NCI-H2107 (cell line): ENCODE results near the gene SNN.
A peak's percentile ranks its signal among the peaks of the same experiment; 100 is the strongest.

Experiments
- DNase-seq: peaks from one replicate; lab custom pipeline; 2025; lab: John Stamatoyannopoulos, UW

SNN gene

GRCh38 chr16:11667221-11667823 lies 933 bp upstream of the SNN start:
- DNase-seq = no peak

- DNase-seq = no peak
Observed at GRCh38 chr16:11668623-11669379, 546 bp downstream of the SNN start.

DNA sequence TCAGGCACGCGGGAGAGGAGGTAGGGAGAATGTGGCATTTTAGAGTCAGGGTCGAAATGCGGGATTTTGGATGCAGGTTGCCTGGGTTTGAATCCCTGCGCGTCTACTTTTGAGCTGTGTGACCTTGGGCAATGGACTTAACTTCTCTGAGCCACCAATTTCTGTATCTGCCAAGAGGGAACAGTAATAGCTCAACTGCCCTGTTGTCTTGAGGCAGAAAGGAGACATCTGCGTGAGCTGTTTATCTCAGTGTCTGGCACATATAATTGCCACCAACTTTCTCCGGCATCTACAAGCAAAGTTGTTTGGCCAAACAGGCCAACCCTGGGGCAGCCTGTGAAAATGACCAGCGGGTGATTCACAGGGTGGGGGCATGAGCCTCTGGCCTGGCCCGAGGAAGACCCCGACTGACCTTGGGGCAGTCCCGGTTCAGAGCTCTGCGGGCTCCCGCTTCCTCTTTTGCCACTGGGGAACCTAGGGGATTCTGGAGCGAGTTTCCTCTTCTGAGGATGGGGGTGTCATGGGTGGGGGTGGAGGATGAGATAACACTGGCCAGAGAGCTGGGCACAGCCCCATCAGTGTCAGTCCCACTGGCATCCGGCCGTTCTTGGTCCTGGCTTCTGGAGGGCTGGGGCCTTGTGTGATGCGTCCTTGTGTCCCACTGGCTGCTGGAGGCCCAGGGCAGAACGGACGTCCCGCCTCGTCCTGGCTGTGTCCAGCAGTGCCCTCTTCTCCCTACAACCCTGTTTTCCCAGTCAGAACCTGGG lies 1.3 kb downstream of the SNN start:
- no peak for DNase-seq

DNA sequence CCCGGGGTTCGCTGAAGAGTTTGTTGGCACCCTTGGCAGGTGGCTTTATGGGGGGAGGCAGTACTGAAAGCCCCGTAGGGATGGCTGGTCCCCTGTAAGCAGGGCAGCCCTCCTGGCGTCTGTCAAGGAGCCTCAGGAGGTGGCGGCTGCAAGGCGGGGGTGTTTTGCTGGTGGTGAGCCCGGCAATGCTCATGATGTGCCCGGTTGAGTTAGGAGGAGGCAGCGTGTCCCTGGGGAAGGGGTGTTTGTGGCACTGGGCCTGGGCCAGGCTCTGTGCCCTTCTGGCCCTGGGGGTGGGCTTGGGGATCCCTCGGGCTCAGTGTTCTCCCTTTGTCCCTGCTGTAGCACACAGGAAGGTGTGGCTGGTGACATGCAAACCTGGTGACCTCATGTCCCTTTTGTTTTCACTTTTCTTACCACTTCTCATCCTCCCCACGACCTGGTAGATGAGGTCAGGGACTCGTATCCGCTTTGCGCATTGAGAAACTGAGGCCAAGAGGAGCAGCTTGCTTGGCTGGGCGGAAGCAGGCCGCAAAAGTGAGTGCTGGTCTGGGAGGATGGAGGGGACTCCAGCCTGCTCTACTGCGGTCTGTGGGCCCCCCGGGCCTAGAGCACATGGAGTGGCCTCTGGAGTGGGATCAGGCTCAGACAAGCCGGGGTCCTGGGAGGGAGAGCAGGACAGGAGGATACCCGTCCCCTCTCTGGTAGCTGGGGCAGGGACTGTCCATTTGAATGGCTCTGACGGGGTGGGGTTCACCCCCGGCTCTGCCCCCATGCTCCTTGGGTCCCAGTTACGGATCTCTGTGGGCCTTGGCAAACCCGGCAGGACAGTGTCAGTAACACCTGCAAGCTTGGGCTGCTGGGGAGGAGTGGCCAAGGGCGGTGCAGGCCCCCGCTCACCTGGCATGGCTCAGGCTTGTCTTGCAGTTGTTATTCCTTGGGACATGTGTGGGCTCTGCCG lies 2.2 kb downstream of the SNN start:
- DNase-seq = no peak

- DNase-seq = no peak
Observed at GRCh38 chr16:11671271-11671670, 3.0 kb downstream of the SNN start.

DNA sequence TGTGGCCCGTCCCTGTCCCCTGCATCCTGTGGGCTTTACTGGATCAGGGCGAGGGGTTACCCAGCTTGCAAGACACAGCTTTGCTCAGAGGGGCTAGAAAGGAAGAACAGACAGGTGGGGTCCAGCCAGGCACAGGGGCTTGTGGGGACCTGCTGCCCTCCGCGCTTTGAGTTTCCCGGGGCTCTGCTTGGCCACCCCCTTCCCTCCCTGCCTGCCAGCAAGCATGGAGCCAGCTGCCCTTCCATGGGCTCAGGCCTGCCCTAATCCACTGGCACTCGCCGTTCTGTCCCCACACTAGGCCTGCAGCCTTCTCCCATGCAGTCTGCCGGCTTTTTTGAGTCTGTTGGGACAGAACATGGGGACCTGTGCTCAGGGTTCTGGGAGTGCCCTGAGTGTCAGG lies 3.4 kb downstream of the SNN start:
- no peak for DNase-seq

DNA sequence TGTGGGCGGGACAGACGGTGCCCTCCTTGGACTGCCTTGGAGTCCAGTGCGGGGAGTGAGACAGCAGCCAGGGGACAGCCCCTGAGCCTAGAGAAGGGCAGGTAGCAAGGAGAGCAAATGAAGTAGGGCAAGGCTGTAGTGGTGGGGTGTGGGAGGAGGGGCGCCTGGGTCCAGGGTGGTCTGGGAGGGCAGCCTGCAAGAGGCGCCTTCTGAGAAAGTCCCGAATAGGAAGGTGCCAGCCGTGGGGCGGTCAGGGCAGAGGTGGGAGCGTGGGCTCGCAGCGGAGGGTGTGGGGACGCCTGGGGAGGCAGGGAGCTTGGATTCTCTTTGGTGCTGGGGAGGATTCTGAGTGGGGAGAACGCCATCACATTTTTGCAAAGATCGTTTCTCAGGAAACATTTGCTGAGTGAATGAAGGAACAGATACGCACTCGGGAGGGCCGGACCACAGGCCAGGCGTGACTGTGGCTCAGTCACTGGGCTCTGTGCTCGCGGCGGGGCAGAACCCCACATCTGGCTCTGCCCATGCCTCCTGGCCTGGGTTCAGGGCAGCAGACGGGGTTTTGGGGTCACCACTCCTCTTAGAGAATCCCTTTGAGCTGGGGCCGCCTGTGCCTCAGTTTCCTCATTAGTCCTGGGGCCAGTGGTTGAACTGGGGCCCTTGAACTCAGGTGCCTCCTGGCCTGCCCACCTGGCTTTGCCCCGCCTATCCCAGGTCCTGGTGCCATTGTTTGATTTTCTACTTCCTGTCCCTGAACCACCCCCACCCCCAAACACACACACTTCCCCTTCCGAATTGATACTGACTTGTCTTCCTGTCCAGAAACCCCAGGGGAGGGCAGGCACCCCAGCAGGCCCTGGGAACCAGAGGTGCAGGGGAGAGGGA lies 4.2 kb downstream of the SNN start:
- DNase-seq = no peak

DNA sequence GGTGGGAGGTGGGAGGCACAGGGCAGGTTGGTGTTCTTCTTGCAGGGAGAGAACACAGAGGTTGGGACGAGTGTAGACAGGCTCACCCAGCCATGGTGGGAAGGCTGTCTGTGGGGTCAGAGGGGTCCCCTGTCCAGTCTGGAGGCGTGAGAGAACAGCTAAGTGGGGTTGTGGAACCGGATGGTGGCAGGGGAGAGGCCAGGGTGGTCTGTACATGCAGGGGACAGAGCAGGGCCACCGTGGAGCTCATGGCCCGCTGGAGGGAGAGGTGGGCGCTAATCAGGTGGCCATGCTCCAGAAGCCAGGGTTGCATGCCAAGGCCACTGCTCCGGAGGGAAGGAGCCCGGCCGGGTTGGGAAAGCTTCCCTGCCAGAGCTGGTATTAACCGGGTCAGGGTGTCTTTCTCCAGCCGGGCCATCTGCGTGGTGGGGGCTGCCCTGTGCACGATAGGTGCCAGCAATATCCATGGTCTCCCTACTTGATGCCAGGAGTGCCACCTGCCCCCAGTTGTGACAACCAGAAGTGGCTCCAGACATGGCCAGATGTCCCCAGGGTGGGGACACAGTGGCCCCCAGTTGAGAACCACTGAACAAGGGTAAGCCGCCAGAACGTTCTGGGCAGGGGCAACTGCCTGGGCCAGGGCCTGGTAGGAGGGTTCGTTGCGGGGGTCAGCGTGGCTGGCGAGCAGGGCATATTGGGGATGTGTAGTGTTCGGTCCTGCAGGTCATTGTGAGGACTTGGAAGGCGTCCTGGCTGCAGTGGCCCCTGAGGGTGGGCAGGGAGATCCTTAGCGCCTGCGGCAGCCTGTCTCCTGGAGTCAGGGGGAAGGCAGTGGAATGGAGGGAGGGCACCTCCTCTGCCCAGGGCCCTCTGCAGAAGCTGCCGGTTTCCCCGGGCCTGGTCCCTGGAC lies 5.1 kb downstream of the SNN start:
- DNase-seq = no peak

- DNase-seq = no peak
Observed at GRCh38 chr16:11674001-11674817, 6.0 kb downstream of the SNN start.

GRCh38 chr16:11674818-11675560 lies 6.7 kb downstream of the SNN start:
- peak; percentile 19 for DNase-seq

DNA sequence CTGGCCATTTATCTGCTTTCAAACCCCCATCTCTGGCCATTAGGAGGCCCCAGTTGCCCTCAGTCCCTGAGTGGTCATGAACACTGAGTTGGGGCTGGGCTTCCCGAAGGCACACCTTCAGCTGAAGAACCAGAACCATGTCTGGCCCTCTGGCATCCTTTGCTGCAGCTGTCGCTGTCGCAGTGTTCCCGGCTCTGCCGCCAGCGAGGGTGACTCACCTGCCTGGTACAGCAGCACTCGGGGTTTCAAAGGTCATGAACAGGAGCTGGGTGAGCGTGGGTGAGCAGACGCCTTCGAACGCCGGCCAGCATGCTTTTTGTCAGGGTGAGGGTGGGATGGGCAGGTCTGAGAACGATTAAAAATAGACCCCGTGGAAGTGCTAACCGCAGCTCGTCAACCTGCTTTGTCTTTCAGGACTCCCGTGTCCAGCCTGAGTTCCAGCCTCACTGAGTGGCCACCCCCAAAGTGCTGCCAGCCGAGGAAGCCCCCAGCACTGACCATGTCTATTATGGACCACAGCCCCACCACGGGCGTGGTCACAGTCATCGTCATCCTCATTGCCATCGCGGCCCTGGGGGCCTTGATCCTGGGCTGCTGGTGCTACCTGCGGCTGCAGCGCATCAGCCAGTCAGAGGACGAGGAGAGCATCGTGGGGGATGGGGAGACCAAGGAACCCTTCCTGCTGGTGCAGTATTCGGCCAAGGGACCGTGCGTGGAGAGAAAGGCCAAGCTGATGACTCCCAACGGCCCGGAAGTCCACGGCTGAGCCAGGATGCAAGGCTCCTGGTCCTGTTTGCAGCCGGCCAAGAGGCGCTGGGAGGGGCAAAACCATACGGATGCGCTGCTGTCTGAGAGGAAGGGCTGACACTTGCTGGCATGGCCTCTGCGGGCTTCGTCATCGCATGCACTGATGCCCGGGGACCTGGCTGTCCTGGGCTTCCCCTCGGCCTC lies 7.6 kb downstream of the SNN start:
- no peak for DNase-seq

DNA sequence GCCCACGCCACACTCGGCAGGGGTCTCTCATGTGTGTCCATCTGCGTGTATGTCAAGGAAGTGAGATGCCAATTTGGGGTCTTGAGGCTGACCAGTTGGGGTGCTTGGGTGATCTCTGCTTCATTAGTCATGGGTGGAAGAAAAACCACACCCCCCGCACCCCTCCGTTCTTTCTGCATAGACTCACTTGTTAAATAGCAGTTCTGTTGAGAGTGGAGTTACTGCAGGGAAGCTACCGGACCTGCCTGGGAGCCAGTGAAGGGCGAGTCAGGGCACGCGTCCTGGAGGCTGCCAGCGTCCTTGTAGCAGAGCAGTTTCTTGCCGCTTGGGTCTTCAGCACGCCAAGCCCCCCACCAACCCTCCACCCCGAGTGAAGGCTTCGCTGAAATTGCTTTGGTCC lies 8.5 kb downstream of the SNN start:
- no peak for DNase-seq

DNA sequence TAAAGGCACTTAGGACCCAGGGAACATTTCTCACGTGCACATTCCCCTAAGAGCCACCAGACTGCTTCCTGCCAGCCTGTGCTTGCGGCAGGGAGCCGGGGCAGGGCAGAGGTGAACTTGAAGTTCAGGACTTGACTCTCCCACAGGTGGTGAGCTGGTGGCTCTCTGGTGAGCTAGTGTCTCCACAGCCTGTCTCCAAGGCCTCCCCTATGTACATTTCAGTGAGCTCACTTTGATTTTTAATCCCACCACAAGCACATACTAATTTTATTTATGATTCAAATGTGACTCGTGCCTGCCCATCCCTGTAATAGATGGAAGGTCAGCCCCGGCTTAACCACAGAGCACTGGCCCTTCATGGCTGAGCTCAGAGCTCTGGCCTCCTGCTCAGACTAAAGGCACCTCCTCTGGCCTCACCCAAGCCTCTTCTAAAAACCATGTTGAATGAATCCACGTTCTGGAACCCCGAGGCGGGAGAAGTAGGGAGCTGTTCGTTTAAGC lies 9.2 kb downstream of the SNN start:
- no peak for DNase-seq

GRCh38 chr16:11677959-11678881 lies 10.0 kb downstream of the SNN start:
- DNase-seq = no peak

- no peak for DNase-seq
Observed at GRCh38 chr16:11679250-11679649, 11.0 kb downstream of the SNN start.
